ENCODE data around the gene COLEC12. TPM values are rescaled to one million over a fixed set of nuclear protein-coding genes. Genes with fewer than 3 reads are reported as not detected.

Gene COLEC12
- total RNA-seq, 1 donor from 2014 or later: 3.3 TPM

GRCh38 chr18:394262-394986 is 106.1 kb downstream of the COLEC12 start:
- no peak for DNase-seq (ENCODE audit: low read depth)
- H3K4me3 ChIP-seq (ENCODE audit: low read depth, low read length): no peak overlapping the region
- no peak for TF ChIP-seq CTCF (conservative IDR thresholded peaks at IDR 0.05; ENCODE audit: low read depth, low read length)

- no peak overlapping the region for H3K4me3 ChIP-seq (ENCODE audit: low read depth, low read length)
- no peak for TF ChIP-seq CTCF (conservative IDR thresholded peaks at IDR 0.05; ENCODE audit: low read depth, low read length)
- no peak for DNase-seq (ENCODE audit: low read depth)
Measured at GRCh38 chr18:393574-393957, 106.9 kb downstream of the COLEC12 start.

- no peak for TF ChIP-seq CTCF (conservative IDR thresholded peaks at IDR 0.05; ENCODE audit: low read depth, low read length)
- DNase-seq (ENCODE audit: low read depth): no peak
- no peak overlapping the region for H3K4me3 ChIP-seq (ENCODE audit: low read depth, low read length)
Measured at GRCh38 chr18:392928-393573, 107.5 kb downstream of the COLEC12 start.

- no peak for TF ChIP-seq CTCF (conservative IDR thresholded peaks at IDR 0.05; ENCODE audit: low read depth, low read length)
Measured at GRCh38 chr18:390741-391478, 109.6 kb downstream of the COLEC12 start.

GRCh38 chr18:389658-390357 is 110.7 kb downstream of the COLEC12 start:
- DNase-seq (ENCODE audit: low read depth): no peak
- H3K4me3 ChIP-seq (ENCODE audit: low read depth, low read length): no peak overlapping the region
- TF ChIP-seq CTCF (conservative IDR thresholded peaks at IDR 0.05; ENCODE audit: low read depth, low read length): peak; percentile 27

More at GRCh38 chr18:390741-391478, 109.6 kb downstream of the COLEC12 start:
- H3K4me3 ChIP-seq (ENCODE audit: low read depth, low read length): no peak overlapping the region
- DNase-seq (ENCODE audit: low read depth): no peak

- TF ChIP-seq CTCF (conservative IDR thresholded peaks at IDR 0.05; ENCODE audit: low read depth, low read length): no peak
- no peak for DNase-seq (ENCODE audit: low read depth)
- H3K4me3 ChIP-seq (ENCODE audit: low read depth, low read length): no peak overlapping the region
Measured at GRCh38 chr18:388200-388599, 112.3 kb downstream of the COLEC12 start.
